Hepatocyte (in vitro differentiated cells): Measurements from ENCODE around the gene ROBO1. TPM values are rescaled to one million over a fixed set of nuclear protein-coding genes. Genes with fewer than 3 reads are reported as not detected.

ENCODE experiments used
- DNase-seq: peaks from one replicate; pipeline ENCODE4 v3.0.0-alpha.2; 2016; ENCODE audit warnings: low spot score
- H2AFZ ChIP-seq: fragments of 200-600 bp; sonication (generic); 2 replicates; pipeline ENCODE4 v1.6.0; 2016; ENCODE audit warnings: antibody characterized with exemption, mild to moderate bottlenecking
- H3K27ac ChIP-seq: fragments of 200-600 bp; sonication (generic); 2 replicates; pipeline ENCODE4 v1.5.1; 2016; ENCODE audit warnings: mild to moderate bottlenecking
- H3K27me3 ChIP-seq: fragments of 200-600 bp; sonication (generic); 2 replicates; pipeline ENCODE4 v1.6.1; 2016
- H3K36me3 ChIP-seq: fragments of 200-600 bp; sonication (generic); replicated peaks from 2 replicates; pipeline ENCODE4 v1.5.1; 2016; ENCODE audit warnings: low read depth; ENCODE audit not compliant: insufficient read depth
- H3K4me1 ChIP-seq: fragments of 200-600 bp; sonication (generic); 2 replicates; pipeline ENCODE4 v1.5.1; 2016; ENCODE audit warnings: mild to moderate bottlenecking, moderate library complexity; ENCODE audit not compliant: insufficient read depth
- H3K4me2 ChIP-seq: fragments of 200-600 bp; sonication (generic); 2 replicates; pipeline ENCODE4 v1.6.0; 2016
- H3K4me3 ChIP-seq: fragments of 200-600 bp; sonication (generic); 2 replicates; pipeline ENCODE4 v1.5.1; 2016; ENCODE audit warnings: mild to moderate bottlenecking
- H3K79me2 ChIP-seq: fragments of 200-600 bp; sonication (generic); 2 replicates; pipeline ENCODE4 v1.6.0; 2017; ENCODE audit warnings: mild to moderate bottlenecking
- H3K9me2 ChIP-seq: fragments of 200-600 bp; sonication (generic); replicated peaks from 2 replicates; pipeline ENCODE4 v1.6.0; 2017; ENCODE audit warnings: mild to moderate bottlenecking; ENCODE audit not compliant: insufficient read depth
- H3K9me3 ChIP-seq: fragments of 200-600 bp; sonication (generic); 2 replicates; pipeline ENCODE4 v1.5.1; 2016; ENCODE audit warnings: low read depth, mild to moderate bottlenecking
- H4K20me1 ChIP-seq: fragments of 200-600 bp; sonication (generic); 2 replicates; pipeline ENCODE4 v1.6.0; 2016; ENCODE audit warnings: mild to moderate bottlenecking; ENCODE audit not compliant: insufficient read depth, poor library complexity, severe bottlenecking
- CTCF ChIP-seq: fragments of 200-600 bp; sonication (generic); IDR thresholded peaks from 2 replicates; pipeline ENCODE4 v1.5.1; 2016; ENCODE audit warnings: antibody characterized with exemption, mild to moderate bottlenecking; ENCODE audit not compliant: poor library complexity
- EZH2 ChIP-seq: fragments of 200-600 bp; sonication (generic); IDR thresholded peaks from 2 replicates; pipeline ENCODE4 v1.6.1; 2016; ENCODE audit warnings: antibody characterized with exemption, mild to moderate bottlenecking, borderline replicate concordance
- EZH2phosphoT487 ChIP-seq: fragments of 200-600 bp; sonication (generic); IDR thresholded peaks from one replicate; pipeline ENCODE4 v1.6.1; 2018; ENCODE audit warnings: antibody characterized with exemption, mild to moderate bottlenecking, low read depth, moderate library complexity; ENCODE audit not compliant: unreplicated experiment, severe bottlenecking
- WGBS: methylation state at CpG from one replicate; pipeline ENCODE4 v1.1.6; 2016; ENCODE audit warnings: low lambda C conversion rate; ENCODE audit errors: missing lambda C conversion rate; 5-methylcytosine and 5-hydroxymethylcytosine counted together
- polyA plus RNA-seq: library from polyadenylated mRNA; unstranded; fragments of >200 nt; fragmentation: Nextera tagmentation; extraction: Ambion mirVana; gene quantifications from 2 replicates; pipeline ENCODE4 v1.2.1, GENCODE V29; 2016
- total RNA-seq: library from RNA; depleted of rRNA; stranded (reverse); fragments of >200 nt; gene quantifications from 2 replicates; pipeline ENCODE4 v1.2.3, GENCODE V29; 2014

Gene ROBO1
- total and polyA plus RNA-seq, 2 experiments from 2014 or later: 13.6 to 44.3 TPM

- Histone ChIP-seq H3K4me2 (no peak overlapping the region), H3K79me2 (no peaks in the 10 kb centered on the region), H4K20me1 (no peaks in the 10 kb centered on the region), H3K27me3 (no peaks in the 10 kb centered on the region), H3K4me3 (no peak overlapping the region), H3K4me1 (no peaks in the 10 kb centered on the region), H3K27ac (no peak overlapping the region), H2AFZ (no peak overlapping the region), H3K9me3 (no peaks in the 10 kb centered on the region), H3K36me3 (no peaks in the 10 kb centered on the region), H3K9me2 (no peaks in the 10 kb centered on the region)
- peak; percentile 4 for DNase-seq
- WGBS: 60% methylated on average over 1 of the region's 1 CpG
- TF ChIP-seq EZH2 (no peak), EZH2phosphoT487 (no peak), CTCF (no peak)
Observed at GRCh38 chr3:79405183-79405582, 362.6 kb downstream of the ROBO1 start.

GRCh38 chr3:79396595-79396994 lies 371.2 kb downstream of the ROBO1 start:
- 95% methylated on average over 2 of the region's 2 CpGs for WGBS
- no peaks in the 10 kb centered on the region for H4K20me1 ChIP-seq
- no peaks in the 10 kb centered on the region for H3K79me2 ChIP-seq
- no peak overlapping the region for H3K4me3 ChIP-seq
- no peaks in the 10 kb centered on the region for H3K4me1 ChIP-seq
- H3K9me2 ChIP-seq: no peaks in the 10 kb centered on the region
- H3K4me2 ChIP-seq: no peak overlapping the region
- no peaks in the 10 kb centered on the region for H3K27me3 ChIP-seq
- H3K9me3 ChIP-seq: no peaks in the 10 kb centered on the region
- no peak overlapping the region for H2AFZ ChIP-seq
- no peaks in the 10 kb centered on the region for H3K36me3 ChIP-seq
- no peak overlapping the region for H3K27ac ChIP-seq
- no peak for DNase-seq
- TF ChIP-seq EZH2 (no peak), EZH2phosphoT487 (no peak), CTCF (no peak)

GRCh38 chr3:79392479-79392878 lies 375.3 kb downstream of the ROBO1 start:
- Histone ChIP-seq H3K27ac (no peak overlapping the region), H3K27me3 (no peaks in the 10 kb centered on the region), H3K9me2 (no peaks in the 10 kb centered on the region), H2AFZ (no peak overlapping the region), H4K20me1 (no peaks in the 10 kb centered on the region), H3K4me3 (no peak overlapping the region), H3K9me3 (no peaks in the 10 kb centered on the region), H3K4me2 (no peak overlapping the region), H3K4me1 (no peaks in the 10 kb centered on the region), H3K79me2 (no peaks in the 10 kb centered on the region), H3K36me3 (no peaks in the 10 kb centered on the region)
- 86% methylated on average over 1 of the region's 1 CpG for WGBS
- no peak for TF ChIP-seq EZH2phosphoT487
- no peak for DNase-seq

GRCh38 chr3:79390352-79390751 lies 377.4 kb downstream of the ROBO1 start:
- no peak overlapping the region for H3K4me3 ChIP-seq
- WGBS: 87% methylated on average over 2 of the region's 2 CpGs
- no peaks in the 10 kb centered on the region for H3K9me2 ChIP-seq
- no peaks in the 10 kb centered on the region for H3K9me3 ChIP-seq
- H3K36me3 ChIP-seq: no peaks in the 10 kb centered on the region
- no peak overlapping the region for H3K4me2 ChIP-seq
- no peaks in the 10 kb centered on the region for H3K4me1 ChIP-seq
- H3K27me3 ChIP-seq: no peaks in the 10 kb centered on the region
- H4K20me1 ChIP-seq: no peaks in the 10 kb centered on the region
- no peak for TF ChIP-seq EZH2
- TF ChIP-seq EZH2phosphoT487: no peak
- no peak for TF ChIP-seq CTCF
- DNase-seq: no peak
- H2AFZ ChIP-seq: no peak overlapping the region
- no peak overlapping the region for H3K27ac ChIP-seq
- H3K79me2 ChIP-seq: no peaks in the 10 kb centered on the region
